Measurements from ENCODE around the gene SEMA3C. TPM values are rescaled to one million over a fixed set of nuclear protein-coding genes. Genes with fewer than 3 reads are reported as not detected.
A peak's percentile ranks its signal among the peaks of the same experiment; 100 is the strongest.

Gene SEMA3C
- total RNA-seq, 1 experiment from 2014 or later = 13.3 TPM

DNA sequence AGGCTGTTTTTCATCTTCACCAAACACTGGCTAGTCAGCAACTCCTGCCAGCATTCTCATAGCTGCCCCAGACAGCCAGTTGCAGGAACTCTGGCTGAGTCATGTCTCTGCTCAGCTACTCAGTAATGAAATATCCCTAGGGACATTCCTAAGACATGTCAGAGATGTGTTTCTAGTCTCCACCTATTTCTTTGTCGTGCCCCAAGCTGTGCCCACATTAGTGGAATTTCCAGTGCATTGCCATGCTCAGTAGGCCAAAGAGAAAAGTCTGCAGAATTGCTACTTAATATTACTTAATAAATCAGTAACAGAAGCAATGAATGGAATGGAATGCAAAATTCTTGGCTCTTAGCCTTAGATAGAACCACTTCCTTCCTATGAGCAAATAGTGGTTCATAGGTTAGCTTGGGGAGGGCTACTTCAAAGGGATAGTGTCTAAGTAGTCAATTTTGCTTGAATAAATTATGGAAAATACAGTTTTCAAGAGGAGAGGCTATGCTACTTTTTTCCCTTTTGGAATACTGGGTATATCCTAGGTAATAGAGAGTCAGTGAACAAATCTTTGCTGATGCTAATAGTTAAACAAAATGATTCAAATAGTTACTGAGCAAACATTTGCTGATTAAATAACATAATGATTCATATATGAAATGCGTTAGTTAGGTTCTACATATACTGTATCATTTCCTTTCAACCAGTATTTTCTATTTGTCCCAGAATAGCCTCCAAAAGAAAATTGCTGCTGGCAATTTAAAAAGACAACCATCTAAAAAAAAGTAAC, 23.6 kb upstream of the SEMA3C start:
- BruUV-seq (replicated peaks) = no TSS peak
- intact Hi-C loops (cut with micrococcal nuclease; ENCODE audit: unreplicated experiment) = no loop called here

DNA sequence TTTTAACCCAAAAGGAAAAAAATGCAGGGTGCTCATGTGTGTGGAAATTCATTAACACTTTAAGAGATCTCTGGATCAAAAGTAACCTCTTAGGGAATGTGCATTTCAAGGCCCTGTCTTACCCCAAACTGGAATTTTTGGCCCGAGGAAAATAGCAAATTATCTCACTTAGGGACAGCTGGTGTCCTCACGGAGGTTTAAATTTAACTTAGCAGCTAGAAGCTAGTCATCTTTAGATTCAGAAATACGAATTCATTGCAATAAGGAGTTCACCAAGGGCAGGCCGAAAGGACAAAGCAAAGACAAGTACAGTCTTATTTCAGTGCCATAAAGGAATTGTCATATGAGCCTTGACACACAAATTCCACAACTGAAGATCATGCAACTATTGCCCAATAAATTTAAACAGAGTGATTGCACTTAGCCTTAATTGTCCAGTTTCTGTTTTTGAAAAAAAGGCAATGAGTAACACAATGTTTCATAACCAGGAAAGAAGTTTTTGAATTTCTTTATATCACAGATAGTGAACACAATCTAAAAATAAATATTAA, 22.4 kb upstream of the SEMA3C start:
- Histone ChIP-seq H3K9me3 (ENCODE audit: low read depth, low read length, poor library complexity, severe bottlenecking) (no peaks in the 10 kb centered on the region), H3K4me1 (ENCODE audit: insufficient read depth, low read length, poor library complexity, severe bottlenecking) (peaks cover 6% of the 10 kb centered on the region), H3K36me3 (ENCODE audit: insufficient read depth, low read length, poor library complexity, severe bottlenecking) (no peaks in the 10 kb centered on the region), H3K4me3 (ENCODE audit: low read depth, low read length, poor library complexity, severe bottlenecking) (no peak overlapping the region), H3K27me3 (replicated peaks; ENCODE audit: insufficient read depth, low read depth, low read length, poor library complexity) (no peaks in the 10 kb centered on the region), H3K27ac (ENCODE audit: low read depth, low read length, poor library complexity, severe bottlenecking) (no peak overlapping the region)
- intact Hi-C loops (cut with micrococcal nuclease; ENCODE audit: unreplicated experiment) = no loop called here
- no peak for DNase-seq (ENCODE audit: low spot score)
- BruUV-seq (replicated peaks) = no TSS peak
- POLR2A ChIA-PET (ENCODE audit: low non-redundant PET) = no interaction called here
- no peak for TF ChIP-seq EZH2 (IDR thresholded peaks at IDR 0.05; ENCODE audit: borderline replicate concordance, low read depth, low read length, poor library complexity, severe bottlenecking)
- TF ChIP-seq, protein P1, sequence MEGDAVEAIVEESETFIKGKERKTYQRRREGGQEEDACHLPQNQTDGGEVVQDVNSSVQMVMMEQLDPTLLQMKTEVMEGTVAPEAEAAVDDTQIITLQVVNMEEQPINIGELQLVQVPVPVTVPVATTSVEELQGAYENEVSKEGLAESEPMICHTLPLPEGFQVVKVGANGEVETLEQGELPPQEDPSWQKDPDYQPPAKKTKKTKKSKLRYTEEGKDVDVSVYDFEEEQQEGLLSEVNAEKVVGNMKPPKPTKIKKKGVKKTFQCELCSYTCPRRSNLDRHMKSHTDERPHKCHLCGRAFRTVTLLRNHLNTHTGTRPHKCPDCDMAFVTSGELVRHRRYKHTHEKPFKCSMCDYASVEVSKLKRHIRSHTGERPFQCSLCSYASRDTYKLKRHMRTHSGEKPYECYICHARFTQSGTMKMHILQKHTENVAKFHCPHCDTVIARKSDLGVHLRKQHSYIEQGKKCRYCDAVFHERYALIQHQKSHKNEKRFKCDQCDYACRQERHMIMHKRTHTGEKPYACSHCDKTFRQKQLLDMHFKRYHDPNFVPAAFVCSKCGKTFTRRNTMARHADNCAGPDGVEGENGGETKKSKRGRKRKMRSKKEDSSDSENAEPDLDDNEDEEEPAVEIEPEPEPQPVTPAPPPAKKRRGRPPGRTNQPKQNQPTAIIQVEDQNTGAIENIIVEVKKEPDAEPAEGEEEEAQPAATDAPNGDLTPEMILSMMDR (conservative IDR thresholded peaks at IDR 0.05; ENCODE audit: low read depth, low read length) = no peak
- CTCF ChIA-PET = no interaction called here

More for the DNA sequence above, 23.6 kb upstream of the SEMA3C start:
- TF ChIP-seq, protein P1 (conservative IDR thresholded peaks at IDR 0.05; ENCODE audit: low read depth, low read length) = no peak
- TF ChIP-seq EZH2 (IDR thresholded peaks at IDR 0.05; ENCODE audit: borderline replicate concordance, low read depth, low read length, poor library complexity, severe bottlenecking) = no peak
- CTCF ChIA-PET = no interaction called here
- POLR2A ChIA-PET (ENCODE audit: low non-redundant PET) = no interaction called here
- no peak overlapping the region for H3K4me3 ChIP-seq (ENCODE audit: low read depth, low read length, poor library complexity, severe bottlenecking)
- no peak overlapping the region for H3K27ac ChIP-seq (ENCODE audit: low read depth, low read length, poor library complexity, severe bottlenecking)
- H3K9me3 ChIP-seq (ENCODE audit: low read depth, low read length, poor library complexity, severe bottlenecking) = no peaks in the 10 kb centered on the region
- peak; percentile 91 for DNase-seq (ENCODE audit: low spot score)
- no peaks in the 10 kb centered on the region for H3K36me3 ChIP-seq (ENCODE audit: insufficient read depth, low read length, poor library complexity, severe bottlenecking)
- peaks cover 6% of the 10 kb centered on the region for H3K4me1 ChIP-seq (ENCODE audit: insufficient read depth, low read length, poor library complexity, severe bottlenecking)
- no peaks in the 10 kb centered on the region for H3K27me3 ChIP-seq (replicated peaks; ENCODE audit: insufficient read depth, low read depth, low read length, poor library complexity)

DNA sequence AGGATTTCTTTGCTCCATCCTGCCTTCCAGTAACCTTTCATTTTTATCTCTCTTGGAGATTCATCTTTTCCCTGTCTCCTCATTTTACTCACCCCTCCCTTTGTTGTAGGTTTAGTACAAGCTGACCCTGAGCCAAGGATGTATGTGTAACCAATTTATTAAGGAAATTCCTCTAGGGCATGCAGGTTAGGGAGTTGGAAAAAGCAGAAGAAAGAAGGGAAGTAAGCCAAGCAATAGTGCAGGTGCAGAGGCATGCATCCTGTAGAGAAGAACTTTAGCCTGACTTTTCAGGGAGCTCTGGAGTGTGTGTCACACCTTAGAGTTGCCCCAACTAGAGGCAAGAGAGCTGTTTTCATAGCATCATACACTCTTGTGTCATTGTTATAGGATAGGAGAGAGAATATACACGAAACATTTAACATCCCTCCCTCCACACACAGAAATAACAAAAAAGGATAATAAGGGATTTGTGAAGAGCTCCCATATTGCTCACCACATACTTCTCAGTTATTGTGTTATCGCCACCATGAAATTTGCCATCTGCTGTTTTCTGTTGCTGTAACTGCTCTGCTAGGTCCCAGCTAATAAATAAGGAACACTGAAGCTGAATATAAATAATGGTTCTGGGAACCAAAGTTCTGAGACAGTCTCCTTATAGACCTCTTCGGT, 21.8 kb upstream of the SEMA3C start:
- Histone ChIP-seq H3K27me3 (replicated peaks; ENCODE audit: insufficient read depth, low read depth, low read length, poor library complexity) (no peaks in the 10 kb centered on the region), H3K27ac (ENCODE audit: low read depth, low read length, poor library complexity, severe bottlenecking) (no peak overlapping the region), H3K4me3 (ENCODE audit: low read depth, low read length, poor library complexity, severe bottlenecking) (no peak overlapping the region), H3K4me1 (ENCODE audit: insufficient read depth, low read length, poor library complexity, severe bottlenecking) (peaks cover 6% of the 10 kb centered on the region), H3K36me3 (ENCODE audit: insufficient read depth, low read length, poor library complexity, severe bottlenecking) (no peaks in the 10 kb centered on the region), H3K9me3 (ENCODE audit: low read depth, low read length, poor library complexity, severe bottlenecking) (no peaks in the 10 kb centered on the region)
- ChIA-PET CTCF (no interaction called here), POLR2A (ENCODE audit: low non-redundant PET) (no interaction called here)
- BruUV-seq (replicated peaks) = no TSS peak
- intact Hi-C loops (cut with micrococcal nuclease; ENCODE audit: unreplicated experiment) = no loop called here
- TF ChIP-seq, protein P1 (conservative IDR thresholded peaks at IDR 0.05; ENCODE audit: low read depth, low read length) = no peak
- TF ChIP-seq EZH2 (IDR thresholded peaks at IDR 0.05; ENCODE audit: borderline replicate concordance, low read depth, low read length, poor library complexity, severe bottlenecking) = no peak
- no peak for DNase-seq (ENCODE audit: low spot score)

Data from A673 (cell line).